Middle frontal gyrus (tissue), 1 donor: Measurements from ENCODE around the gene HERC3.

Experiments used
- DNase-seq: peaks from one replicate; pipeline ENCODE4 v3.0.0-alpha.2; 2015; ENCODE audit warnings: low spot score; ENCODE audit errors: extremely low spot score

HERC3 gene

GRCh38 chr4:88659055-88659889, 67.0 kb downstream of the HERC3 start:
- peak; percentile 12 for DNase-seq

- DNase-seq: no peak
These were observed 67.6 kb downstream of the HERC3 start for GRCh38 chr4:88659890-88660208.

GRCh38 chr4:88660446-88661294, 68.4 kb downstream of the HERC3 start:
- DNase-seq: no peak

GRCh38 chr4:88661739-88662138, 69.5 kb downstream of the HERC3 start:
- DNase-seq: no peak

GRCh38 chr4:88672987-88673386, 80.7 kb downstream of the HERC3 start:
- no peak for DNase-seq

- DNase-seq: no peak
These were observed 81.6 kb downstream of the HERC3 start for GRCh38 chr4:88673886-88674285.

- DNase-seq: no peak
These were observed 82.3 kb downstream of the HERC3 start for GRCh38 chr4:88674565-88674964.

- DNase-seq: no peak
These were observed 82.7 kb downstream of the HERC3 start for GRCh38 chr4:88674979-88675378.

- no peak for DNase-seq
These were observed 83.3 kb downstream of the HERC3 start for GRCh38 chr4:88675543-88675942.

GRCh38 chr4:88681209-88681608, 88.9 kb downstream of the HERC3 start:
- no peak for DNase-seq

GRCh38 chr4:88690355-88690754, 98.1 kb downstream of the HERC3 start:
- DNase-seq: no peak

GRCh38 chr4:88693792-88694191, 101.5 kb downstream of the HERC3 start:
- no peak for DNase-seq

GRCh38 chr4:88696630-88697029, 104.3 kb downstream of the HERC3 start:
- DNase-seq: no peak

GRCh38 chr4:88697141-88697540, 104.9 kb downstream of the HERC3 start:
- no peak for DNase-seq

- DNase-seq: no peak
These were observed 105.5 kb downstream of the HERC3 start, which contains the start of gene NAP1L5 for GRCh38 chr4:88697588-88698329. Gene NAP1L5 (minus strand): TSS chr4:88697829. CDS start chr4:88697754, 75 bp downstream.

GRCh38 chr4:88698519-88698918, 106.2 kb downstream of the HERC3 start:
- DNase-seq: no peak

GRCh38 chr4:88702782-88703181, 110.5 kb downstream of the HERC3 start:
- no peak for DNase-seq

- DNase-seq: no peak
These were observed 112.9 kb downstream of the HERC3 start for GRCh38 chr4:88705223-88705622.

GRCh38 chr4:88705805-88706492, 113.7 kb downstream of the HERC3 start:
- DNase-seq: no peak

- peak; percentile 39 for DNase-seq
These were observed 114.3 kb downstream of the HERC3 start for GRCh38 chr4:88706574-88706973.

GRCh38 chr4:88709989-88710388, 117.7 kb downstream of the HERC3 start:
- DNase-seq: no peak
